SH-SY5Y (cell line): ENCODE results near the gene HNRNPU.

Experiments used
- GATA2 ChIP-seq: IDR thresholded peaks from 2 replicates; pipeline ENCODE4 v1.6.1; 2011; ENCODE audit warnings: mild to moderate bottlenecking, low read depth, low read length
- GATA3 ChIP-seq: IDR thresholded peaks from 2 replicates; pipeline ENCODE4 v1.6.1; 2011; ENCODE audit warnings: low read depth, mild to moderate bottlenecking, low read length, moderate library complexity

DNA sequence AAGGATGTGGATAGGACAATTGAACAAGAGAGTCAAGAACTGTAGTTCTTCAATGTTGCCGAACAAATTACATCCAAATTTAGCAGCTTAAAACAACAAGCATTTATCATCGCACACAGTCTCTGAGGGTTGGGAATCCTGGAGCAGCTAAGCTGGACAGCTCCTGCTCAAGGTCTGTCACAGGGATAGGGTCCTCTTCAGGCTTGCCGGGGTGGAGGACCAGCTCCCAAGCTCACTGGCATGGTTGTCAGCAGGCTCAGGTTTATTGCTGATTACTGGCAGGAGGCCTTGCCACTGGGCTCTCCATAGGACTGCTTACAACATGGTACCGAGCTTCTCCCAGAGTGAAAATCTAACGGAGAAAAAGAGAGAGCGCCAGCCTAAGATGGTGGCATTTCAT lies 51.0 kb downstream of the HNRNPU start:
- TF ChIP-seq GATA2 = no peak
- no peak for TF ChIP-seq GATA3
